CD4-positive, alpha-beta T cell treated with Interleukin-4 for 4 hours (primary cell): Measurements from ENCODE around the gene REELD1.

Experiments
- DNase-seq: peaks from one replicate; pipeline ENCODE4 v3.0.0-alpha.2; 2020

REELD1 gene

DNA sequence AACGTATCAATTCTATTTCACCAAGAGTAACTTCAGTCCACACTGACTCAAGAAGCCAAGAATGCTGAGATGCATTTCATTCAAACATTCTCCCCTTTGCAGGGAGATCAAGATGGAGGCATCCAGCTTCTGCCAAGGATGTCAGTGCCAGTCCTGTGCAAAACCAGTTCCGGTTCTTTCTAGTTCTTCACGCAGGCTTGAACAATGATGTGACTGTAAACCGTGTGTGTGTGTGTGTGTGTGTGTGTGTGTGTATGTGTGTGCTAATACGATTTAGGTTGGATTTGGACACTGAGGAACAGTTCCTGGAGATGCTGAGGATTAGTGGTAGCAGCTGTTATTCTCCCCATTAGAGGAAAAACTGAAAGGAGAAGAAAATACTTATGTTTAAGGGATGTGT is at the start of gene REELD1:
REELD1 (plus strand) TSS at position 301 of the 400 bp plus-strand sequence. CDS start 2,415 bp downstream, outside the sequence.
- no peak for DNase-seq

DNA sequence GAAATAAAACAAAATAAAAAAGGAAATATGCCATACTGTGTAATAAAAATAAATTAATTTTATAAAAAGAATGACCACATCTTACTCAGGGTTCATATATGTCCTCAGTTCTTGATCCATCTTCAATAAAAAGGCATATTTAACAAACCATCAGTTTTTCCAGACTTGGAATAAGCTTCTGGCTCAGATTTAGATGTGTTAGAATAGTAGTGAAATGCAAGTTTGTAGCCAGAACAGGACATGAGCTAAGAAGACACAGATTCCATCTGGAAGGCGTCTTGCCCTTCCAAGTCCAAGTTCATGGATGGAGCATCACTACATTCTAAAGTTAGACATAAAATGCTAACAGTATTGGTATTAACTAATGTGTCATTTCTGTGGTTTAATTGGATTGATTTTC is 49.1 kb upstream of the REELD1 start:
- DNase-seq: no peak

DNA sequence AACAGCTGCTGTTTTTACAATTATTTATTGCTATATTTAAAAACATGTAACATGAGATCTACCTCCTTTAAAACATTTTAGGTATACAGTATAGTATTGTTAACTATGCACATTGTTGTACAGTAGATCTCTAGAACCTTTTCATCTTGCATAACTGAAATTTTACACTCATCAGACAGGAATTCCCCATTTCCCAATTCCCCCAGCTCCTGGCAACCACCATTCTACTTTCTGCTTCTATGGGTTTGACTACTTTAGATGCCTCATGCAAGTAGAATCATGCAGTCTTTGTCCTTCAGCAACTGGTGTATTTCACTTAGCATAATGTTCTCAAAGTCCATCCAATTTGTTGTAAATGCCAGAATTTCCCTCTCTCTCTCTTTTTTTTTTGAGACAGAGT is 48.5 kb upstream of the REELD1 start:
- no peak for DNase-seq

- no peak for DNase-seq
Measured at GRCh38 chr4:146170149-146170548, 44.2 kb upstream of the REELD1 start.

DNA sequence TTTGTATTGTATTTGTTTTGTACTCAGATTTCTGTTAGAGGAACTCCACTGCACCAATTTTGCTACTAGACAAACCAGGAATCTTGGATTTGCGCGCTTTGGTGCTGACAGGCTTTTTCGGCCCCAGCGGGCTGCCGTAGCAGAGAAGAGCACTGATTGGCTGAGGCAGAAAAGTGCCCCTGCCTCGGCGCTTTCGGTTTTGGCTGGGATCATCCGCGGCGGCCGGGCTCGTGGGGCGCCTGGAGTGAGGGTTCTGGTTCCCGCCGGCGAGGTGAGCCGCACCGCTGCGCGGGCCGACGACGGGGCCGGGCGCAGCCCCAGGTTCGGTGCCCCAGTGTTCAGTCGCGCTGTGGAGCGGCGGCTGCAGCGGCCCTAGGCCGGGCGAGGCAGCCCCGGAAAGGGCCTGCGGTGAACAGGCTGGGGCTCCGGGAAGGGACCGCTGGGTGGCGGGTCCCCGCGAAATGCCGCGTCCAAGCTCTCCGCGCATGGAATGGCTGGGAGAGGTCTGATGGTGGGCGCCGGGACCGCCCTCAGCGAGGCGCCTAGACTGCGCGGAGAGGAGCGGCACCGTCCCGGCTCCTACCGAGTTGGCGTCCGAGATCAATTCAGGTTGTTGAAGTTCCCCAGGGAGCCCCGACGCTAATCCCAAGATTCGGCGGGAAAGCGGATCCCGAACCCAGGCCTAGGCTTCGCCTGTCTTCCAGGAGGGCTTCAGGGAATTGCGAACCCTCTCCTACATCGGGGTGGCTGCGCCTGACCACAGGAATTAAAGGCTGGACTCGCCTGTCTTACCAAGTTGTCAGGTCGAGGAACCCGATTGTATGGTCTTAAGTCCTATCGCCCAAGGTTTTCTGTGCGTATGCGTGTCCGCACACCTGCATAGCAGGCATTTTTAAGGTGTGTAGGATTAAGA is 38.5 kb upstream of the REELD1 start, which contains the start of gene LSM6:
LSM6 (plus strand) TSS at position 178 of the 913 bp plus-strand sequence. CDS start 7,204 bp downstream, outside the sequence.
- peak; percentile 88 for DNase-seq

GRCh38 chr4:146176891-146177290 is 37.4 kb upstream of the REELD1 start:
- no peak for DNase-seq

DNA sequence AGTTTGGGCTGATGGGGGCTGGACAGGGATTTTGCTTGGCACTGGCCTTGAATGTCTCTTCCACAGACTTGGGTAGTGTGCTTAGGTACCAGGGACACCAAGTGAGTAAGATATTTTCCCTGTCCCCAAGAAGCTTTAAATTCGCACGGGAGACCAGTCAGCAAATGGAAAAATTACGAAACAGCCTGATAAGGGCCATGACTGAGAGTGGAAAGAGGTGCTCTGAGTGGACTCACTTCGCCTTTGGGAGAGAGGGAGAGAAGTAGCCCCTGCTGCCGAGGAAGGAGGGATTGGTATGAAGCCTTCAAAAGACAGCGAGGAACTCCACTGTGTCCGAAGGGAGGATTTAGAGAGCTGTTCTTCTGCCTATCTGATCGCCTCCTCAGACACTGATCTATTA is 36.2 kb upstream of the REELD1 start:
- no peak for DNase-seq

- DNase-seq: no peak
Measured at GRCh38 chr4:146179784-146180370, 34.5 kb upstream of the REELD1 start.

- no peak for DNase-seq
Measured at GRCh38 chr4:146182443-146182842, 31.9 kb upstream of the REELD1 start.

GRCh38 chr4:146183209-146183608 is 31.1 kb upstream of the REELD1 start:
- DNase-seq: no peak

- DNase-seq: no peak
Measured at GRCh38 chr4:146186041-146186440, 28.3 kb upstream of the REELD1 start.

GRCh38 chr4:146186596-146186995 is 27.7 kb upstream of the REELD1 start:
- DNase-seq: no peak

DNA sequence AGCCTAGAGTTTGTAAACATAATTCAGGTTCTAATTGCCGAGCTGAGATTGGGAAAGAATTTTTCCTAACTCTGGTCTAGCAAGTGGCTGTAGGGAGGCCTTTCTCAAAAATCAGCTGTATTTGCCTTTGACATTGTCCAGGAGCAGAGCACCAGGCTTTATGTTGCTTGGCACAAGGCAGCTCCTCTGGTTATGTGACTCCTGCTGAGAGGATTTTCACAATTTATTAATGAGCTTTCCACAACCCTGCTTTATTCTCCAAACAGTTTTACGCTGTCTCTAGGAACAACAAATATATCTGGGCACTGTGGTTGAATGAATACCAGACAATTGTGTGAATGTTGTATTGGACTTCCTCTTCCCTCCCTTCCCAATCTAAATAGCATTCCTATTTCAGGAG is 23.9 kb upstream of the REELD1 start:
- no peak for DNase-seq

DNA sequence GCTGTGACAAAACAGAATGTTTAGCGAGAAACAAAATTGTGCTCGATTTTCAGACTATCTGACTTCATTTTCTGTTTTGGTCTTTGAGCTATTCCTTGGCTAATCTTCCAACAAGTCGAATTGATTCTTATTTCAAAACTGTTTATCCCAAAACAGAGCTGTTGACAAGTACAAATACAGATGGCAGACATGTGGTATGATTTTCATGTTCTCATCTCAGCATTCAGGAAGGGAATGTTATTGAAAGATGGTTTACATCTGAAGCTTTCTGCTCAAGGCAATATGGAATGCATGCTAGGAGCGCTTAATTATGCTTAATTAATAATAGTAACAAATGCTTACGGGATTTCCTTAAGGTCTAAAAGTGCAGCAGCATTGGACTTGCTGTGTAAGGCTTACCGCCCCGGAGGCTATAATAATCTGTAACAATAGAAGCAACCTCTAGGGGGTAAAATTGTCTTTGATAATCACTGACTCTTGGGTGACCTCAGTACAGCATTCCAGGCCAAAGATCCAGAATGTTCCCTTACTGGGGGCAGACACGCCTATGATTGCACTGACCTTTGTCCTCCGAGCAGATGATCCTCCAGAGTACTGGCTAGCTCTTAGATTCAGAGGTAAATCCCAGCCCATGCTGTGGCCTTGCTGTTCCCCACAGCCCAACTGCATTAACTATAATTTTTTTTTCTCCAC is 22.4 kb upstream of the REELD1 start:
- DNase-seq: no peak

GRCh38 chr4:146193628-146194027 is 20.7 kb upstream of the REELD1 start:
- DNase-seq: no peak

DNA sequence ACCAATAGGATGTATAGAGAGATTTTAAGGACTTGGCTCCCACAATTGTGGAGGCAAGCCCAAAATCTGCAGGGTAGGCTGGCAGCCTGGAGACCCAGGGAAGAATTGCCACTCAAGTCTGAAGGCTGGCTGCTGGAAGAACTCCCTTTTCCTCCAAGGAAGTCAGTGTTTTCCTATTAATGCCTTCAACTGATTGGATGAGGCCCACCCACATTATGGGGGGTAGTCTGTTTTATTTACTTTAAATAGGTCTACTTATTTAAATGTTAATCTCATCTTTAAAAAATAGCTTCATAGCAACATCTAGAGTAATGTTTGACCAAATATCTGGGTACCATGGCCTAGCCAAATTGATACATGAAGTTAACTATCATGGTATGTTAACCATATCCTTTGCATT is 20.1 kb upstream of the REELD1 start:
- no peak for DNase-seq

DNA sequence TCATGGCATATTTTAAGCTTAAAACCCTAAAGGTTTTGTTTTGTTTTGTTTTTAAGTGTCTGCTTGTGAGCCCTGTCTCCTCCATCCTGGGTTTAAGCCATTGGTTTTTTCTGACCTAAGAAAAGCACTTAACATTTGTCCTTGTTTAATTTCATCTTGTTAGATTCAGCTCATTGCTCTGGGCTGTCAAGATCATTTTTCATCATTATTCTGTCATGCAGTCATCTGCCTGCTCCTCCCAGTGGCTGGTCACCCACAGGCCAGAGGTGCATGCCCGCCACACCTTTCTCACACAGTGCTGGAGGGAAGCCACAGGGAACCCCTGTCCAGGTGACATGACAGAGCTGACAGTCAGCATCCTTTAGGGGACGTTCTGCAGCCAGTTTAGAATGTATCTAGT is 11.7 kb upstream of the REELD1 start:
- DNase-seq: no peak

DNA sequence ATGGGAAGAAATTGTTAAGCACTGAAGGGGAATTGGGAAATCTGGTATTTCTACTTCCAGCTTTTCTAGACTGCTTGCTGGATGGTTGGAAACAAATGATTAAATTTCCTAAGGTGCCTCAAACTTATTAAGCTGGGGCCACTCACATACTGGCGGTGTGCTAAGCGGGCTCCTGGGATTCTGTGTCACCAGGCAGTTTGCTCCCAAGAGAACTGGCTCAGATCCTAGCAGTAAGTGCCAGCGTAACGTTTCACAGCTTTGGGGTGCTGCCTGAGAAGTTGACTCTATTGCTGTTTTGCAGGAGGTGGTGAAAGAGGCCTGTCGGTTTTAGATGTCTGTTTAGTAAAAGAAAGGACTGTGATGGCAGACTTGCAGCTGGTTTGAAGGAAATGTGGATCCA is 6.9 kb upstream of the REELD1 start:
- no peak for DNase-seq

DNA sequence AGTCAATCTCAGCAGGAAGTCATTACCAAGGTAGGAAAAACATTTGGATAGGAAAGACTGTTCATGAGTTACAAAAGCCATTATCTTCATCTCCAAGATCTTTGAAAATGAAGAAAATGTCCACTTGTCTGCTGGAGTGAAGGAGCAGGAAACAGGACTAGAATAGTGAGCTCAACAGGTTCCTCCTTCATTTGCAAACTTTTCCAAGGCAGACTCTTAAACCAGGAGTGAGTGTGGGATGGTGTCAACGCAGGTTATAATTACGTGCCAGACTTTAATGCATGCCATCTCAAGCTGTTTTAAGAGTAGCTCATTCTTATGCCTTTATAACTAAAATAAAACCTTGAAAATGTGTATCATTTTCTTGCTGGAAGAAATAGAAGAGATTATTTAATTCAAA is 3.4 kb upstream of the REELD1 start:
- DNase-seq: no peak

- no peak for DNase-seq
Measured at GRCh38 chr4:146211440-146211839, 2.9 kb upstream of the REELD1 start.

DNA sequence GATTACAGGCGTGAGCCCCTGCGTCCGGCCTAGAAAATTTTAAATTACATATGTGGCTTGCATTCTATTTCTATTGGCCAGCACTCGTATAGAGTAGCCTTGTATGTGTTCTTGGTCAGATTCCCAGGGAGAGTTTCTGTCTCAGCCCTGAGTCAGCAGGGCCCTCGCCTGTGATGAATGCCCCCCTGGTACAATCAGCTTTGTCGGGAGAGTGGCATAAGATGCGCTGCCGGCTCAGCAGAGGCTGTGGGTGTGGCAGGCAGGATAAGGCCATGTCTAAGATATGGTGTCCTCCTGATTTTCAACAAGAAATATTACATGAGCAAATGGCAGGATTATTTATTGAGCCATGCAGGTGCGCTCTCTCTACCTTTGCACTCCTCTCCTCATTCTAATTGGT is 1.6 kb upstream of the REELD1 start:
- DNase-seq: no peak

GRCh38 chr4:146222313-146222712 is 8.0 kb downstream of the REELD1 start:
- no peak for DNase-seq

DNA sequence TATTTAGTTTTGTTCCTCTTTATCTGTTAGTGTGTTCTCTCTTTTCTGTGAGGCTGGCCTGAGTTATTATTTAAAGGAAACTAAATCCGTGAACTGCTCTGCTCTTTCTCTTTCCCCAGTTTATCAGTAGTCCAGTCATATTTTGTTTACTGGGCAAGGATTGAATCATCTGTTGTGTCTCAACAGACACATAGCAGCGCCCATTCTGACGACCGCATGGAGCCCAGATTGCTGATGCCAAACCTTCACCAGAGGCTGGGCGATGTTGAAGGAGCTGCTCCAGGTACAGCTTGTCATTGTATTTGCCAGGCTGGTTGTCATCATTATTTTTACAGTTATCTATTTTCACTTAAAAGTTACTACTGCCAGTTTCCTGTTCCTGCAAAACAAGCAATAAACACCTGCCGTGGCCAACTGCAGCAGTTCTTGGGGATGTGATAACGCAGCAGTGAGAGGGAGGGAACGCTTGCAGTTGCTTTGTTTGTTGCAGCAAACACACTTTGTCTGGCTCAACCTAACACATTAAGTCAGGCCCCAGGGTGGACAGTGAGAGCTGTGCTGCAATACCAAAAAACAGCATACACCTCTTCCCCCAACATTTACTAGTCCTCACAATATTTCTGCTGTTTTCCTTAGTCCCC is 10.1 kb downstream of the REELD1 start:
- no peak for DNase-seq
